LoVo (cell line): ENCODE data around the gene CLNK.

Source experiments
- DNase-seq: peaks from one replicate; pipeline ENCODE4 v3.0.0-alpha.2; 2016; ENCODE audit warnings: low spot score

Gene CLNK

GRCh38 chr4:10612476-10612875 lies 72.1 kb downstream of the CLNK start:
- no peak for DNase-seq

- DNase-seq, result peak; percentile 57
Observed at GRCh38 chr4:10611673-10612072, 72.9 kb downstream of the CLNK start.

- DNase-seq, result no peak
Observed at GRCh38 chr4:10608501-10609219, 75.9 kb downstream of the CLNK start.

GRCh38 chr4:10607206-10607605 lies 77.4 kb downstream of the CLNK start:
- no peak for DNase-seq

- no peak for DNase-seq
Observed at GRCh38 chr4:10606483-10607155, 77.9 kb downstream of the CLNK start.

- no peak for DNase-seq
Observed at GRCh38 chr4:10605746-10606482, 78.7 kb downstream of the CLNK start.

GRCh38 chr4:10605031-10605430 lies 79.5 kb downstream of the CLNK start:
- DNase-seq, result no peak

- no peak for DNase-seq
Observed at GRCh38 chr4:10599574-10599973, 85.0 kb downstream of the CLNK start.

GRCh38 chr4:10598829-10599228 lies 85.7 kb downstream of the CLNK start:
- DNase-seq, result no peak

GRCh38 chr4:10596586-10597290 lies 87.8 kb downstream of the CLNK start:
- DNase-seq, result no peak

- no peak for DNase-seq
Observed at GRCh38 chr4:10593130-10593529, 91.4 kb downstream of the CLNK start.

GRCh38 chr4:10590896-10591295 lies 93.7 kb downstream of the CLNK start:
- DNase-seq, result no peak

- DNase-seq, result no peak
Observed at GRCh38 chr4:10589799-10590198, 94.8 kb downstream of the CLNK start.

GRCh38 chr4:10589321-10589720 lies 95.2 kb downstream of the CLNK start:
- DNase-seq, result no peak

GRCh38 chr4:10587697-10588096 lies 96.9 kb downstream of the CLNK start:
- DNase-seq, result no peak

GRCh38 chr4:10587296-10587695 lies 97.3 kb downstream of the CLNK start:
- DNase-seq, result no peak

- peak; percentile 15 for DNase-seq
Observed at GRCh38 chr4:10584042-10584441, 100.5 kb downstream of the CLNK start.

GRCh38 chr4:10582951-10583350 lies 101.6 kb downstream of the CLNK start:
- no peak for DNase-seq

GRCh38 chr4:10582059-10582686 lies 102.4 kb downstream of the CLNK start:
- peak; percentile 45 for DNase-seq

- DNase-seq, result no peak
Observed at GRCh38 chr4:10581022-10581421, 103.5 kb downstream of the CLNK start.

- DNase-seq, result no peak
Observed at GRCh38 chr4:10579648-10580047, 104.9 kb downstream of the CLNK start.
